ENCODE data around the gene ZNF76. TPM values are rescaled to one million over a fixed set of nuclear protein-coding genes. Genes with fewer than 3 reads are reported as not detected.
A peak's percentile ranks its signal among the peaks of the same experiment; 100 is the strongest.

Gene ZNF76
- polyA plus RNA-seq, 2 of the 4 experiments (the other 2 are of a cell fraction), result 7.9 to 10.5 TPM

DNA sequence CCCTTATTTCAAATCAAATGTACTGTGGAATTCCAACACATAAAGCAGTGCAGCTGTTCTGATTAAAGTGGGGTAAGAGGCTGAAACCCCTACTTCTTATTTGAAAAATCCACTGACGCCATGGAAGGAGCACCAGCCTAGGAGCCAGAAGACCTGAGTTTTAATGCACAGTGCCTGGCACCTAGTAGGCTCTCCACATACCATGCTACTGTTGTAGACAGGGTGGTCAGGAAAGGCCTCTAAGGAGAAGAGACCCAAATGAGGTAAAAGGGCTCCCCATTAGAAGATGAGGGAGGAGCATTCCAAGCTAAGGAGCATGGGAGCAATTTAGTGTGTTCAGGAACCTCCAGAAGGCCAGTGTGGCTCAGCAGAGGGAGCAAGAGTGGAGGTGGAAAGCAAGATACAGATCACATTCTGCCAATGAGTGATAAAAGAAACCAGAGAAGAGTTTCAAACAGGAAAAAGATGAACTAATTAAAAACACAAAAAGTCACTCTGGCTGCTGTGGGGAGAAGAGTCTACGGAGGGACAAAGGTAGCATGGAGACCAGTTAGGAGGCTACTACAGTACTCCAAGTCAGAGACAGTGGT is 11.8 kb upstream of the ZNF76 start:
- ChIA-PET POLR2A (no interaction called here), CTCF (interaction anchor here (0.8 to 2.0 kb wide), 4 partner anchors 10 to 94 kb away, joined by 3 to 6 read pairs (median 3); partner anchors contain the start of gene PPARD)
- DNase-seq (ENCODE audit: low read depth in 1 of 2, low spot score in 1 of 2) (no peak), ATAC-seq (no peak), FAIRE-seq (no peak)
- Histone ChIP-seq H3K27ac (peak overlapping the region in 1 of 2 experiments; percentile 64; a peak in 4 of 6 replicates), H3K4me3 (no peak overlapping the region), H3K4me1 (peaks cover 10% of the 10 kb centered on the region; the same call in 1 of the 3 replicates), H3K9me3 (no peaks in the 10 kb centered on the region), H3K4me2 (peak overlapping the region; percentile 33; the same call in 1 of the 3 replicates)
- TF ChIP-seq EHF (CRISPR knock-in tag; IDR thresholded peaks at IDR 0.05), result no peak
- TF ChIP-seq, protein P1, sequence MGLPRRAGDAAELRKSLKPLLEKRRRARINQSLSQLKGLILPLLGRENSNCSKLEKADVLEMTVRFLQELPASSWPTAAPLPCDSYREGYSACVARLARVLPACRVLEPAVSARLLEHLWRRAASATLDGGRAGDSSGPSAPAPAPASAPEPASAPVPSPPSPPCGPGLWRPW (IDR thresholded peaks at IDR 0.05), result no peak
- TF ChIP-seq SREBF2 (IDR thresholded peaks at IDR 0.05), result no peak
- TF ChIP-seq HMGXB4 (CRISPR knock-in tag; IDR thresholded peaks at IDR 0.05; ENCODE audit: borderline replicate concordance), result no peak
- TF ChIP-seq TP53 (CRISPR knock-in tag; IDR thresholded peaks at IDR 0.05), result no peak
- TF ChIP-seq KDM1A (IDR thresholded peaks at IDR 0.05; ENCODE audit: low read depth), result no peak
- no peak for TF ChIP-seq CEBPB (IDR thresholded peaks at IDR 0.05)
- TF ChIP-seq ZSCAN20 (CRISPR knock-in tag; IDR thresholded peaks at IDR 0.05), result no peak
- TF ChIP-seq CBX2 (IDR thresholded peaks at IDR 0.05; ENCODE audit: borderline replicate concordance, low read depth), result no peak
- no peak for TF ChIP-seq ZC3H11A (IDR thresholded peaks at IDR 0.05)
- no peak for TF ChIP-seq EHMT2 (IDR thresholded peaks at IDR 0.05; ENCODE audit: low read depth)
- no peak for TF ChIP-seq HOXA7 (CRISPR knock-in tag; IDR thresholded peaks at IDR 0.05)
- 92% methylated on average over 2 of the region's 2 CpGs for WGBS (ENCODE audit: missing lambda C conversion rate)

- WGBS (ENCODE audit: missing lambda C conversion rate), result 46% methylated on average over 3 of the region's 3 CpGs
- FAIRE-seq (no peak), DNase-seq (ENCODE audit: low read depth in 1 of 2, low spot score in 1 of 2) (peak in 1 of 2 experiments; percentile 7), ATAC-seq (no peak)
- TF ChIP-seq MAFK (IDR thresholded peaks at IDR 0.05; ENCODE audit: partially characterized antibody), result peak; percentile 26
- TF ChIP-seq NFE2L2 (conservative IDR thresholded peaks at IDR 0.05; ENCODE audit: low read length), result 0 out of 2 replicates have a peak, but pooled peaks have one; percentile 16
- TF ChIP-seq, protein P2, sequence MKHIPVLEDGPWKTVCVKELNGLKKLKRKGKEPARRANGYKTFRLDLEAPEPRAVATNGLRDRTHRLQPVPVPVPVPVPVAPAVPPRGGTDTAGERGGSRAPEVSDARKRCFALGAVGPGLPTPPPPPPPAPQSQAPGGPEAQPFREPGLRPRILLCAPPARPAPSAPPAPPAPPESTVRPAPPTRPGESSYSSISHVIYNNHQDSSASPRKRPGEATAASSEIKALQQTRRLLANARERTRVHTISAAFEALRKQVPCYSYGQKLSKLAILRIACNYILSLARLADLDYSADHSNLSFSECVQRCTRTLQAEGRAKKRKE (CRISPR knock-in tag; IDR thresholded peaks at IDR 0.05; ENCODE audit: low read depth), result no peak
- TF ChIP-seq CHD2 (IDR thresholded peaks at IDR 0.05; ENCODE audit: low read length, partially characterized antibody), result no peak
- ChIA-PET POLR2A (no interaction called here), CTCF (interaction anchor here (0.8 to 5.5 kb wide), 4 partner anchors 8 to 94 kb away, joined by 3 to 41 read pairs (median 6); partner anchors contain the start of gene PPARD)
- Histone ChIP-seq H3K9me3 (no peaks in the 10 kb centered on the region), H3K4me3 (no peak overlapping the region), H3K4me1 (peaks cover 10% of the 10 kb centered on the region; the same call in 1 of the 3 replicates), H3K4me2 (peak overlapping the region; percentile 33), H3K27ac (peak overlapping the region in 1 of 2 experiments; percentile 64; a peak in 4 of 6 replicates)
Measured at GRCh38 chr6:35248300-35248699, 11.2 kb upstream of the ZNF76 start.

- ChIA-PET CTCF (interaction anchor here (1.7 to 5.5 kb wide), 3 partner anchors 8 to 43 kb away, joined by 5 to 41 read pairs (median 6); no protein-coding TSS in a partner anchor), POLR2A (interaction anchor here (1.1 kb wide), 1 partner anchor 10 kb away, joined by 3 read pairs; no protein-coding TSS in a partner anchor)
- DNase-seq (ENCODE audit: low read depth in 1 of 2, low spot score in 1 of 2) (no peak), FAIRE-seq (no peak), ATAC-seq (no peak)
- 82% methylated on average over 3 of the region's 3 CpGs for WGBS (ENCODE audit: missing lambda C conversion rate)
- Histone ChIP-seq H3K27ac (peak overlapping the region in 1 of 2 experiments; percentile 64; a peak in 4 of 6 replicates), H3K9me3 (no peaks in the 10 kb centered on the region), H3K4me2 (peak overlapping the region; percentile 33; the same call in 2 of the 3 replicates), H3K4me3 (no peak overlapping the region), H3K4me1 (peaks cover 10% of the 10 kb centered on the region; the same call in 1 of the 3 replicates)
- TF ChIP-seq PHF8 (IDR thresholded peaks at IDR 0.05; ENCODE audit: borderline replicate concordance, low read depth), result no peak
- TF ChIP-seq TFCP2L1 (CRISPR knock-in tag; IDR thresholded peaks at IDR 0.05), result no peak
- no peak for TF ChIP-seq ZC3H11A (IDR thresholded peaks at IDR 0.05)
Measured at GRCh38 chr6:35248965-35249364, 10.6 kb upstream of the ZNF76 start.

All from A549 (cell line).